H1 (cell line): Measurements from ENCODE around the gene VAT1L. TPM values are rescaled to one million over a fixed set of nuclear protein-coding genes. Genes with fewer than 3 reads are reported as not detected.

ENCODE experiments used
- CTCF ChIA-PET: fragments of 300-600 bp; sonication (Branson Sonifier 250); formaldehyde crosslinking; loops from one replicate; lab custom pipeline; 2021; ENCODE audit not compliant: partially characterized antibody; lab: Charles Lee
- POLR2A ChIA-PET: fragments of 300-600 bp; sonication (Branson Sonifier 250); formaldehyde crosslinking; loops from one replicate; lab custom pipeline; 2021; ENCODE audit warnings: inconsistent platforms; ENCODE audit not compliant: partially characterized antibody; lab: Charles Lee
- DNase-seq, 2 experiments: peaks; one replicate each; pipeline versions ENCODE4 v3.0.0 to v3.0.0-alpha.2; 2010 to 2022; ENCODE audit warnings: low spot score in 2 of 2, low read depth in 1 of 2, mixed read lengths in 1 of 2
- FAIRE-seq: peaks from 2 replicates; lab custom pipeline; 2011; peaks lifted over from hg19 to GRCh38; lab: Jason Lieb, UNC
- H2AFZ ChIP-seq: 2 replicates; pipeline ENCODE4 v1.8.1; 2012; ENCODE audit warnings: low read length, inconsistent platforms
- H2AK5ac ChIP-seq: 2 replicates; pipeline ENCODE4 v1.6.1; 2013; ENCODE audit warnings: low read depth, low read length
- H2BK120ac ChIP-seq: replicated peaks from 2 replicates; pipeline ENCODE3; 2013; ENCODE audit warnings: low read depth, low read length, inconsistent platforms
- H2BK12ac ChIP-seq: 2 replicates; pipeline ENCODE4 v1.6.1; 2013; ENCODE audit warnings: low read depth, low read length
- H2BK15ac ChIP-seq: 2 replicates; pipeline ENCODE4 v1.6.1; 2013; ENCODE audit warnings: low read length
- H2BK20ac ChIP-seq: 2 replicates; pipeline ENCODE4 v1.6.1; 2013; ENCODE audit warnings: low read length
- H2BK5ac ChIP-seq: 2 replicates; pipeline ENCODE4 v1.6.1; 2013; ENCODE audit warnings: low read depth, low read length
- H3K14ac ChIP-seq: 2 replicates; pipeline ENCODE4 v1.6.1; 2013; ENCODE audit warnings: inconsistent platforms; ENCODE audit not compliant: insufficient read length
- H3K18ac ChIP-seq: 2 replicates; pipeline ENCODE4 v1.6.1; 2013; ENCODE audit warnings: low read length; ENCODE audit errors: extremely low read depth
- H3K23ac ChIP-seq: 2 replicates; pipeline ENCODE4 v1.6.1; 2013; ENCODE audit warnings: inconsistent platforms; ENCODE audit not compliant: insufficient read length
- H3K23me2 ChIP-seq: 2 replicates; pipeline ENCODE4 v1.6.1; 2013; ENCODE audit warnings: low read depth, low read length
- H3K27ac ChIP-seq: 2 replicates; pipeline ENCODE4 v1.6.1; 2011; ENCODE audit warnings: low read depth, low read length, inconsistent platforms
- H3K27me3 ChIP-seq, 4 experiments: replicated peaks in 1 of 4; 1 replicate in 1 of 4; 2 replicates in 3 of 4; pipeline versions ENCODE4 v1.6.1 to v1.8.1; 2011 to 2013; ENCODE audit warnings: low read length in 3 of 4, mild to moderate bottlenecking in 3 of 4, inconsistent platforms in 2 of 4, mixed read lengths in 2 of 4, moderate library complexity in 1 of 4; ENCODE audit not compliant: control insufficient read depth in 3 of 4, insufficient read depth in 3 of 4; ENCODE audit errors: extremely low read depth in 1 of 4
- H3K36me3 ChIP-seq, 4 experiments: 2 replicates each; pipeline versions ENCODE4 v1.6.1 to v1.8.1; 2011 to 2013; ENCODE audit warnings: mild to moderate bottlenecking in 4 of 4, low read length in 3 of 4, moderate library complexity in 2 of 4, control low read depth in 1 of 4, inconsistent platforms in 1 of 4; ENCODE audit not compliant: insufficient read depth in 4 of 4, control insufficient read depth in 2 of 4
- H3K4ac ChIP-seq: replicated peaks from 2 replicates; pipeline ENCODE3; 2013; ENCODE audit warnings: low read length, low read depth, mixed read lengths, inconsistent platforms; ENCODE audit not compliant: insufficient read length
- H3K4me1 ChIP-seq, 4 experiments: replicated peaks in 1 of 4; 1 replicate in 1 of 4; 2 replicates in 3 of 4; pipeline versions ENCODE4 v1.6.1 to v1.8.1; 2011 to 2013; ENCODE audit warnings: low read length in 3 of 4, inconsistent platforms in 2 of 4, mixed read lengths in 1 of 4; ENCODE audit not compliant: insufficient read depth in 4 of 4, control insufficient read depth in 3 of 4
- H3K4me2 ChIP-seq, 2 experiments: 2 replicates each; pipeline versions ENCODE4 v1.6.1 to v1.8.1; 2011 to 2013; ENCODE audit warnings: low read depth in 2 of 2, low read length in 2 of 2, control low read depth in 1 of 2, inconsistent platforms in 1 of 2, mild to moderate bottlenecking in 1 of 2; ENCODE audit not compliant: insufficient read depth in 1 of 2
- H3K4me3 ChIP-seq, 4 experiments: fragments of 200-600, 300-600 bp in 1 of 4; sonication (generic), shearing (Covaris generic), sonication (Bioruptor Twin) in 1 of 4; 2 replicates each; pipeline versions ENCODE4 v1.5.1 to v1.8.1; 2011 to 2016; ENCODE audit warnings: low read length in 4 of 4, low read depth in 3 of 4, control low read depth in 2 of 4, inconsistent platforms in 2 of 4, mild to moderate bottlenecking in 2 of 4, mixed read lengths in 1 of 4, moderate library complexity in 1 of 4; ENCODE audit not compliant: insufficient read depth in 2 of 4; ENCODE audit errors: extremely low read depth in 1 of 4
- H3K56ac ChIP-seq: replicated peaks from 2 replicates; pipeline ENCODE3; 2013; ENCODE audit warnings: low read depth, mild to moderate bottlenecking, mixed read lengths, low read length, inconsistent platforms; ENCODE audit not compliant: insufficient read length
- H3K79me1 ChIP-seq: 2 replicates; pipeline ENCODE4 v1.6.1; 2013; ENCODE audit warnings: low read depth, low read length, control low read depth
- H3K79me2 ChIP-seq, 2 experiments: 2 replicates each; pipeline versions ENCODE4 v1.6.1 to v1.8.1; 2012 to 2013; ENCODE audit warnings: low read length in 2 of 2, mild to moderate bottlenecking in 2 of 2, inconsistent platforms in 1 of 2; ENCODE audit not compliant: insufficient read depth in 2 of 2, control insufficient read depth in 1 of 2
- H3K9ac ChIP-seq, 4 experiments: replicated peaks in 1 of 4; 1 replicate in 1 of 4; 2 replicates in 3 of 4; pipeline versions ENCODE4 v1.6.1 to v1.8.1; 2011 to 2013; ENCODE audit warnings: low read depth in 3 of 4, low read length in 3 of 4, control low read depth in 2 of 4, mild to moderate bottlenecking in 2 of 4, moderate library complexity in 2 of 4, inconsistent platforms in 1 of 4; ENCODE audit errors: extremely low read depth in 1 of 4
- H3K9me3 ChIP-seq, 2 experiments: 2 replicates each; pipeline versions ENCODE4 v1.6.1 to v1.8.1; 2012 to 2013; ENCODE audit warnings: mild to moderate bottlenecking in 2 of 2, moderate library complexity in 2 of 2, control low read depth in 1 of 2, inconsistent platforms in 1 of 2, low read depth in 1 of 2, low read length in 1 of 2, mixed read lengths in 1 of 2; ENCODE audit not compliant: insufficient read depth in 2 of 2
- H4K20me1 ChIP-seq, 2 experiments: replicated peaks in 1 of 2; 2 replicates each; pipeline versions ENCODE3 to v1.8.1; 2011 to 2013; ENCODE audit warnings: inconsistent platforms in 2 of 2, low read length in 2 of 2, mild to moderate bottlenecking in 1 of 2; ENCODE audit not compliant: insufficient read depth in 2 of 2, control insufficient read depth in 1 of 2
- H4K5ac ChIP-seq: 2 replicates; pipeline ENCODE4 v1.6.1; 2013; ENCODE audit warnings: low read length, low read depth, mixed read lengths, inconsistent platforms; ENCODE audit not compliant: insufficient read length
- H4K8ac ChIP-seq: 2 replicates; pipeline ENCODE4 v1.8.0; 2013; ENCODE audit warnings: mild to moderate bottlenecking, moderate library complexity, low read length, inconsistent platforms; ENCODE audit not compliant: insufficient read depth; ENCODE audit errors: extremely low read depth
- H4K91ac ChIP-seq: replicated peaks from 2 replicates; pipeline ENCODE3; 2013; ENCODE audit warnings: low read length, mixed read lengths, inconsistent platforms; ENCODE audit not compliant: insufficient read length
- CBX5 ChIP-seq: fragments of 300-800, 300-1000 bp; sonication (generic); IDR thresholded peaks from 2 replicates; pipeline ENCODE4 v1.7.1; 2016; ENCODE audit warnings: antibody characterized with exemption, low read length, low read depth
- CHD2 ChIP-seq: IDR thresholded peaks from 2 replicates; pipeline ENCODE4 v1.6.1; 2012; ENCODE audit warnings: low read length, improper control_type of control experiment
- CREB1 ChIP-seq: IDR thresholded peaks from 2 replicates; pipeline ENCODE4 v1.6.1; 2012; ENCODE audit warnings: inconsistent platforms
- FOSL1 ChIP-seq: IDR thresholded peaks from 2 replicates; pipeline ENCODE4 v1.6.1; 2011; ENCODE audit warnings: mild to moderate bottlenecking, low read depth, low read length, moderate library complexity; ENCODE audit not compliant: insufficient read depth
- GABPA ChIP-seq: IDR thresholded peaks from 2 replicates; pipeline ENCODE4 v1.6.1; 2011; ENCODE audit warnings: mild to moderate bottlenecking, low read length, moderate library complexity, borderline replicate concordance; ENCODE audit not compliant: insufficient read depth
- JUN ChIP-seq: IDR thresholded peaks from 2 replicates; pipeline ENCODE4 v1.6.1; 2011; ENCODE audit warnings: low read depth, mild to moderate bottlenecking, improper control_type of control experiment, low read length
- JUND ChIP-seq: IDR thresholded peaks from 2 replicates; pipeline ENCODE4 v1.6.1; 2011; ENCODE audit warnings: mild to moderate bottlenecking, improper control_type of control experiment, low read length
- NRF1 ChIP-seq: IDR thresholded peaks from 2 replicates; pipeline ENCODE4 v1.6.1; 2011; ENCODE audit warnings: mild to moderate bottlenecking, low read depth, low read length, improper control_type of control experiment
- RBBP5 ChIP-seq: IDR thresholded peaks from 2 replicates; pipeline ENCODE4 v1.7.1; 2012; ENCODE audit warnings: low read depth, mild to moderate bottlenecking, inconsistent platforms, low read length, moderate library complexity, borderline replicate concordance
- RNF2 ChIP-seq: fragments of 200-900, 300-1000 bp; sonication (generic); IDR thresholded peaks from 2 replicates; pipeline ENCODE4 v1.7.1; 2016; ENCODE audit warnings: borderline replicate concordance, low read depth, mild to moderate bottlenecking, antibody characterized with exemption, low read length; ENCODE audit not compliant: poor library complexity, severe bottlenecking; ENCODE audit errors: missing control alignments
- SP2 ChIP-seq: IDR thresholded peaks from 2 replicates; pipeline ENCODE4 v1.6.1; 2012; ENCODE audit warnings: mild to moderate bottlenecking, low read length, inconsistent platforms
- SP4 ChIP-seq: IDR thresholded peaks from 2 replicates; pipeline ENCODE4 v1.6.1; 2012; ENCODE audit warnings: low read length, inconsistent platforms
- TAF1 ChIP-seq: IDR thresholded peaks from 2 replicates; pipeline ENCODE4 v1.6.1; 2011; ENCODE audit warnings: mild to moderate bottlenecking, low read depth, low read length
- WGBS, 2 experiments: shearing (Covaris generic) in 1 of 2; methylation state at CpG; one replicate each; pipeline versions ENCODE4 v1.1.6 to v1.1.7; 2013 to 2015; ENCODE audit warnings: low lambda C conversion rate in 2 of 2, mixed read lengths in 2 of 2, inconsistent platforms in 1 of 2, low coverage in 1 of 2, missing lambda C conversion rate in 1 of 2; ENCODE audit not compliant: insufficient replicate concordance in 2 of 2, insufficient coverage in 1 of 2, insufficient read length in 1 of 2; ENCODE audit errors: extremely low coverage in 1 of 2, missing lambda C conversion rate in 1 of 2; 5-methylcytosine and 5-hydroxymethylcytosine counted together
- polyA plus RNA-seq, 7 experiments: library from polyadenylated mRNA; depleted of rRNA in 3 of 7; stranded (reverse) in 5 of 7; unstranded in 2 of 7; fragments of >200 nt in 5 of 7; fragments of 200-250 nt in 2 of 7; gene quantifications; 1 replicate in 5 of 7; 2 replicates in 1 of 7; 4 replicates in 1 of 7; pipeline versions ENCODE4 v1.2.1 to v1.2.3, GENCODE V29; 2011 to 2013; ENCODE audit warnings: missing spikeins in 2 of 7, mixed read lengths in 2 of 7
- total RNA-seq: library from RNA; stranded (reverse); fragmentation: NEBNext Ultra II Directional; extraction: Animal tissue kit (Norgen Biotek cat#: 25700); gene quantifications from 2 replicates; pipeline ENCODE4 v1.2.1, GENCODE V29; 2021

The VAT1L gene
- total and polyA plus RNA-seq, 2 of the 8 experiments (the other 6 are each of a cell fraction or from before 2014, with no cell fraction given) = 46.3 to 48.2 TPM

- FAIRE-seq = no peak
- H3K79me1 ChIP-seq = no peaks in the 10 kb centered on the region
- CTCF ChIA-PET = interaction anchor here (0.6 to 1.9 kb wide), 8 partner anchors 11 to 1687 kb away, joined by 3 to 5 read pairs (median 3); no protein-coding TSS in a partner anchor
- TF ChIP-seq RNF2 (no peak), RBBP5 (no peak), SP2 (no peak), TAF1 (no peak), SP4 (no peak), NRF1 (no peak), GABPA (no peak), CHD2 (no peak), CBX5 (no peak), FOSL1 (no peak), CREB1 (no peak), JUN (no peak), JUND (no peak)
These were observed 52.5 kb downstream of the VAT1L start for GRCh38 chr16:77840673-77841501.

More at GRCh38 chr16:77840673-77841501, 52.5 kb downstream of the VAT1L start:
- WGBS, 2 experiments = 92% methylated on average over 6 of the region's 6 CpGs; no CpG with 5 or more reads in 1 of the 2 experiments
- Histone ChIP-seq H3K4me2 (no peak overlapping the region), H2BK15ac (no peak overlapping the region), H3K27me3 (no peaks in the 10 kb centered on the region), H4K20me1 (no peaks in the 10 kb centered on the region), H3K79me2 (no peaks in the 10 kb centered on the region), H3K27ac (no peak overlapping the region), H3K4me3 (no peak overlapping the region), H2BK12ac (no peak overlapping the region), H3K56ac (no peak overlapping the region), H2BK120ac (no peak overlapping the region), H4K8ac (no peak overlapping the region), H3K23me2 (no peaks in the 10 kb centered on the region), H3K14ac (no peak overlapping the region), H4K5ac (no peak overlapping the region), H3K4ac (no peak overlapping the region), H2AK5ac (no peak overlapping the region), H2BK5ac (no peak overlapping the region), H3K18ac (no peak overlapping the region), H3K4me1 (no peaks in the 10 kb centered on the region), H3K36me3 (peaks cover 0 to 3% (median 0%) of the 10 kb centered on the region in 4 experiments; a peak in 1 of 8 replicates), H3K9ac (no peak overlapping the region), H4K91ac (no peak overlapping the region), H2AFZ (no peak overlapping the region), H2BK20ac (no peak overlapping the region), H3K9me3 (no peaks in the 10 kb centered on the region), H3K23ac (no peak overlapping the region)
- no peak for DNase-seq
- POLR2A ChIA-PET = no interaction called here
